Coronary artery (tissue), 2 donors: ENCODE measurements around the gene GUCA2A.

Experiments used
- DNase-seq: peaks from one replicate; pipeline ENCODE4 v3.0.0-alpha.2; 2017; ENCODE audit warnings: low spot score
- H3K27ac ChIP-seq, 2 donors: fragments of 200-600 bp; sonication (generic); one replicate each; pipeline ENCODE4 v1.5.1; 2016 to 2019
- H3K4me3 ChIP-seq: fragments of 200-600 bp; sonication (generic); 2 replicates; pipeline ENCODE4 v1.5.1; 2016; ENCODE audit warnings: mild to moderate bottlenecking, moderate library complexity
- TF ChIP-seq, protein P1 (sequence below): fragments of 200-600 bp; sonication (generic); IDR thresholded peaks from one replicate; pipeline ENCODE4 v1.5.1; 2019; ENCODE audit warnings: antibody characterized with exemption

GUCA2A gene

DNA sequence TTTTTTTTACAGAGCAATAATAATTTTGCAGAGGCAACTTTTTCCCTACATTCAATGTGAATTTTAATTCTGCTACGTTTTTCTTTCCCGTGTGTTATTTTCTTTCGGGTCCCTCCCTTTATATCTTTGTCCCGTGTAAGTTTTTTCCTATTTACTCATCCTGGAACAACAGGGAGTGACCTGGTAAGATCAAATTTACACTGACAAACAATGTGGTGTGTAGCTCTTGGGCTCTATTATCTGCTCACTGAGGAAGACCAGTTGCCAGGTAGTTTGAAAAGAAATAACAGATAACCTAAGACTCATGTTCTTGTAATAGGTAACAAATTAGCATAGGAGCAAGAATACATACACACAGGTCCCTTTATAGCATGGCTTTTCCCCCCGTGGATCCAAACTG lies 33.7 kb upstream of the GUCA2A start:
- no peak overlapping the region for H3K27ac ChIP-seq
- H3K4me3 ChIP-seq: no peak overlapping the region
- no peak for DNase-seq
- TF ChIP-seq, protein P1, sequence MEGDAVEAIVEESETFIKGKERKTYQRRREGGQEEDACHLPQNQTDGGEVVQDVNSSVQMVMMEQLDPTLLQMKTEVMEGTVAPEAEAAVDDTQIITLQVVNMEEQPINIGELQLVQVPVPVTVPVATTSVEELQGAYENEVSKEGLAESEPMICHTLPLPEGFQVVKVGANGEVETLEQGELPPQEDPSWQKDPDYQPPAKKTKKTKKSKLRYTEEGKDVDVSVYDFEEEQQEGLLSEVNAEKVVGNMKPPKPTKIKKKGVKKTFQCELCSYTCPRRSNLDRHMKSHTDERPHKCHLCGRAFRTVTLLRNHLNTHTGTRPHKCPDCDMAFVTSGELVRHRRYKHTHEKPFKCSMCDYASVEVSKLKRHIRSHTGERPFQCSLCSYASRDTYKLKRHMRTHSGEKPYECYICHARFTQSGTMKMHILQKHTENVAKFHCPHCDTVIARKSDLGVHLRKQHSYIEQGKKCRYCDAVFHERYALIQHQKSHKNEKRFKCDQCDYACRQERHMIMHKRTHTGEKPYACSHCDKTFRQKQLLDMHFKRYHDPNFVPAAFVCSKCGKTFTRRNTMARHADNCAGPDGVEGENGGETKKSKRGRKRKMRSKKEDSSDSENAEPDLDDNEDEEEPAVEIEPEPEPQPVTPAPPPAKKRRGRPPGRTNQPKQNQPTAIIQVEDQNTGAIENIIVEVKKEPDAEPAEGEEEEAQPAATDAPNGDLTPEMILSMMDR: no peak

DNA sequence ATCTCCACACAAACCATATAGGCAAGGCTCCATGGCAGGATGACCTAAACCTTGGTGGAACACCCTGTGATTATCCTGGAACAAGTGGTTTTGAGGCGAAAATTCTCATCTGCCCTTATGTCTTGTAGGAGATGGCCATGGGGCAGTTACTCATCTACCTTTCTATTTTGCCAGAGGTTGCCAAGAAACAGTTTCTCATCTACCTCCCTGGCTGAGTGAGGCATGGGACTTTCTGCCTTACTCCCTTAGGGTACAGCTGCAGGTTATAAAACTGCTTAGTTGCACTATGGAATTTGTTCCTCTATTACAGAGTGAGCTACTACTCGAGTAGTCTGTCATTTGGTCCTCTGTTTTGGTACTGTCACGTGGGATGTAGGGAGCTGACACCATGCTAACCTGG lies 31.3 kb upstream of the GUCA2A start:
- TF ChIP-seq, protein P1: no peak
- no peak for DNase-seq
- Histone ChIP-seq H3K27ac (no peak overlapping the region), H3K4me3 (no peak overlapping the region)

DNA sequence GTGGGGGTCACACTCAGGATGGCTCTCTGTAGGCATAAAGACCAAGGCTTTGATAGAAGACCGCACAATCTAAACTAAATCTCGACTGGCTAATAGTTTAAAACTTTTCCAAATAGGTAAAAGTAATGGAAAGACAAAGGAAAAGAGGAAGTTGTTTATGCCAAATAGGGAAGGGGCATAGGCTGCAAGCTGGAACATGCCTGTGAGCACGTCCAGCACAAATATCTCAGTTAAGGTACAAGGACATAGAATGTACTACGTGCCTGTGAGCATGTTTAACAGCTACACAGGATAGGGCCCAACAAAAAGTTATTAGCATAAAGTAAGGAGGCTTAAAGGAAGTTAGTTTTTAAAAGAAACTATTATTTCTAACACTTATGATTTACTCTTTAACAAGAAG lies 27.6 kb upstream of the GUCA2A start:
- TF ChIP-seq, protein P1: no peak
- no peak for DNase-seq

DNA sequence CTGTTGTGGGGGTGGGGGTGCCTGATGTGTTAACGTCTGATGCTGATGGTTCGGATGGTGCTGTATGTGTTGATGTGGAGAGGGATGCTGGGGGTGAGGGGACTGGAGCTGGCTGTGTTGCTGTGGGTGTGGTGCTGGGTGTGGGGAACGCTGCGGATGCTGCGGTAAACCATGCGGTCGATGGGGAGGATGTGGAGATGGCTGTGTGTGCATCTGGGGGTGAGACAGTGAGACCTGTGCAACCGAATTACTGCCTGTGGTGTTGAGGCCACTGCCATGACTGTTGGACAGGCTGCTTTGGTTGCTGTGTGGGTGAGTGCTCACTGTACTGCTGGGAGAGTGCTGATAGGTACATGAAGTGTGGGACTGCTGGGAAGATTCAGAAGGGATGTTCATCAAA lies 26.8 kb upstream of the GUCA2A start:
- DNase-seq: no peak
- H3K4me3 ChIP-seq: no peak overlapping the region
- no peak overlapping the region for H3K27ac ChIP-seq
- TF ChIP-seq, protein P1: no peak

More for the DNA sequence above, 27.6 kb upstream of the GUCA2A start:
- no peak overlapping the region for H3K27ac ChIP-seq
- H3K4me3 ChIP-seq: no peak overlapping the region

DNA sequence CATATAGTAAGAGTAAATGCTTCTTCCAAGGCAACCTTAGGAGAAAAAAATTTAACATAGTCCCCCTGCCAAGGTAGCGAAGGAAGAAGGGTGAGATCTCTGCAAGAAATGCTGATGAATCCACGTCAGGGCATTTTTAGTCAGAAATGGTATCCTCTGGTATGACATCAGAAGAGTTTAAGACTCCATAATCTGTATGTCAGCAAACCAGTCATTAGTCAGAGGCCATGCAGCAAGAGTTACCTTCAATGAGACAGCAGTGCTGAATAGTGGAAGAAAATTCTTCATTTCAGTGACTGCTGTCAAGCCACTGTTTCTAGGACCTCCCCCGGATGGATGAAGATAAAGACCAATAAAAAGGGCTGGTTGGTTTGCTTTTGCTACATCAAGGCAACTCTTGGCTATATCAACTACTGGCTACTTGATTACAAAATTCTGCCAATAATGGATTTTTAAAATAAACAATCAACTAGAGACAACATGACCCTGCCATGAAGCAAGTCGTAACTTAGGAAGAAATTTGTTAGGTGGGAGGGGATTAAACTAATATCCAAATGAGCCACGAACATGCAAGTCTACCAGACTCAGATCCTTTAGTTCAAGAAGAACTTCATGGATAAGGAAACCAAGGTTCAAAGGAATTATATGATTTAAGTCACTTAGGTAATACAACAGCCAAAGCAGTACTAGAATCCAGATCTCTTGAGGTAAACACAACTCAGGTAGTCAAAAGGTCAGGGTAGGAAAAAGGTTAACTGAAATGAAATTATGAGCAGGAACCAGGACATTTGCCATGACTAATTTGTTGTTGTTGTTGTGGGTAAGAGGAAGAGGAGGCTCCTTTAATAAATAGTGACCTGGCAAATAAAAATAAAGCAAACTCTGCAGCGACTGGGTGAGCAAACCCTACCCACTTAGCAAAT lies 25.6 kb upstream of the GUCA2A start:
- no peak overlapping the region for H3K27ac ChIP-seq
- H3K4me3 ChIP-seq: no peak overlapping the region
- DNase-seq: no peak
- TF ChIP-seq, protein P1: no peak

DNA sequence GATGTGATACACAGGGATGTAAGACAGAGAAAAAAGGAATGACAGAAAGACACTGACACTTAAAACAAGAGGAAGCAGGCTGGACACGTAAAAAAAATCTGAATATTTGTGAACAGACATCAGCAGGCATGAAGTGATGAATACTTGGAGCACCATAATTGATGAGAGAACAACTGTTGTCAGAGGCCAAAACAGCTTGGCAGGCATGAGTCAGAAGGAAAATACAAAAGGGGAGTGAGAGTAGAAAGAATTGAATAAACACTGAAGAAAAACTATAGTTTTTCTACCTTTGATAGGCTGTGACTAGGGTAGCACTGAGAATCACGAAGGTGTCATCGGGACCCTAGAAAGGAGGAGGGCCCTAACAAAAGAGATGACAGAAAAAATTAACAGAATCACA lies 21.6 kb upstream of the GUCA2A start:
- no peak for DNase-seq
- H3K27ac ChIP-seq: no peak overlapping the region
- no peak overlapping the region for H3K4me3 ChIP-seq
- TF ChIP-seq, protein P1: no peak

DNA sequence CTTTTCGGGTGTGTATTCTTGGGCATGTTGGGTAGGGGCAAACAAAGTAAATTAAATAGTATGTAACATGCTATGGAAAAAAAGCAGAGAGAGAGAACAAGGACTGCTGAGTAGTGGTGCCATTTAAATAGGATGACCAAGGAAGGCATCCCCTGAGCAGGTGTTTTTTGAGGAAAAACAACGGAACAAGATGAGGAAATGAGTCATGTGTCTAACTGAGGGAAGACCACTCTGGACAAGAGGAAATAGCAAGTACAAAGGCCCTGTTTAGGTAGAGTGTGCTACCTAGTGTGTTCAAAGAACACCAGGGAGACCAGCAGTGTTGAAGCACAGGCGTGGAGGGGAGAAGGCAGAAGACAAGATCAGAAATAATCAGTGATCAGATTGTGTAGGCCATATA lies 20.1 kb upstream of the GUCA2A start:
- TF ChIP-seq, protein P1: no peak
- H3K27ac ChIP-seq: no peak overlapping the region
- no peak overlapping the region for H3K4me3 ChIP-seq
- no peak for DNase-seq
